ENCODE measurements around the gene SAP30L.
A peak's percentile ranks its signal among the peaks of the same experiment; 100 is the strongest.

SAP30L gene

DNA sequence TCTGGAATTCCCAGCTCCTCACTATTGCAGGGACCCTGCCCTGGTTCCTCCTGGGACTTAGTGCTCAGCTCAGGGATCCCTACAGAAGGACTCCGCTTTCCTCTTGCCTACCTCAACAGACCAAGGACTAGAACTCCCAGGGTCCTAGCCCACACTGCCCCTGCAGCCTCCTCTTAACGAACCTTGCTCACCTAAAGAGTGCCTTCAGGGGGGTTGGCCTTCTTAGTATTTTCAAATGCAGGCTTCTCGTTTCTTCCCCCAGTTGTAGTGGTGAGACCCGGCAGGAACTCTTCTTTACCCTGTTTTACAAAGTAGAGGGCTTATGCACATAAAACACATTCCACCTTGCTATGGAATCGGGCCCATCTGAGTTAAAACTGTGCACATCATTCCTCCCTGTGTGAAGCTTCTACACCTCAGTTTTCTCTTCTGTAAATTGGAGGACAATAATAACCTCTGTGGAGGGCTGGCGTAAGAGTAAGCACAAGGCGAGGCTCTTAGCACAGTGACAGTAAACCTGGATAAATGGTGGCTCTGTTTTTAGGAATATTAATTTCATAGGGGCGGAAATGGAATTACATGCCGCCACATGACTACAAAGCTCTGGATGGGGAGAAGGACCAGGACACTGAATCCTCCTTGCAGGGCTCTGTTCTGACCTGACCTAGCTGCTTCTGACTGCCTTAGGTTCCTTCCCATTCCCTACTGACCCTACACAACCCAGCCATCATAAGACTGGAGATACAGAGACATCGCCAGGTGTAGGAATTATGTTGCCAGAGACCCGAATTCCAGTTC lies 36.0 kb downstream of the SAP30L start:
- DNase-seq = no peak

DNA sequence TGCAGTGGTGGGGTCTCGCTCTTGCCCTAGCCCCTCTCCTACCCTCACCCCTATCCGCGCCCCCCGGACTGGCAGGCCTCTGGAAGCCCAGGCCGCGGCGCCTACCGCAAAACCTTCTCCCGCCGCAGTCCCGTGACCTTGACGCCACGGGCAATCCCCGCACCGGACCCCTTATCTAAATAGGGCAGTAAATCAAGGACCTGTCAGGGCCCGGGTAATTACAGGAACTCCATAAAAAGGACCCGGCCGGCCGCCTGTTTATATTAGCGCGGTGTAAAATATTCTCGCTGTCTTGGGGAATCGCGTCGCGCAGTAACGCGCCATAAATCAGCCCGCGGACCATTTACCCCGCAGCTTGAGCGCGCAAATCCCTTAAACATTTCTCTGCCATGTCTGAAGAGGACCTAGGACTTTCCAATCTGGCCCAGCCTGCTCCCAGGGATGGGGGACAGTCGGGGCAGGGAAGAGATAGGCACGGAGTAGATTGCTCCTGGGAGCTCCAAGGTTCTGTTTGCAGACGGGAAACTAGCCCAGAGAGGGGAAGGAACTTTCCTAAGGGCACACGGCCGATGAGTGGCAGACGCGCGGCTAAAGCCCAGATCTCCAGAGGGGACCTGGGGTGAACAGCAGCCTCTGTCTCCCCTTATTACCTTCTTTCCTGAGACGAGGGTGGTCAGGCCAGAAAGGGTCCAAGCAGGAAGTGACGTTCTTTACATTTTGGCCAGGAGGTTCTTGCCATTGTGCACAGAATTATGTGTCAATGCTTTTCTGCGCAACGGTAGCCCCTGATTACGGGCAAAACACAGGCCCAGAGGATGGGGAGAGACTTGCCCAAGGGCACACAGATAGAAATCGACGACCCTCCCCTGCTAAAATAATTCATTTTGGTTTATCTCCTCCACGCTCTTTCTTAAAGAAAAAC lies 37.0 kb downstream of the SAP30L start:
- DNase-seq = peak in 1 of 3 experiments; percentile 21

DNA sequence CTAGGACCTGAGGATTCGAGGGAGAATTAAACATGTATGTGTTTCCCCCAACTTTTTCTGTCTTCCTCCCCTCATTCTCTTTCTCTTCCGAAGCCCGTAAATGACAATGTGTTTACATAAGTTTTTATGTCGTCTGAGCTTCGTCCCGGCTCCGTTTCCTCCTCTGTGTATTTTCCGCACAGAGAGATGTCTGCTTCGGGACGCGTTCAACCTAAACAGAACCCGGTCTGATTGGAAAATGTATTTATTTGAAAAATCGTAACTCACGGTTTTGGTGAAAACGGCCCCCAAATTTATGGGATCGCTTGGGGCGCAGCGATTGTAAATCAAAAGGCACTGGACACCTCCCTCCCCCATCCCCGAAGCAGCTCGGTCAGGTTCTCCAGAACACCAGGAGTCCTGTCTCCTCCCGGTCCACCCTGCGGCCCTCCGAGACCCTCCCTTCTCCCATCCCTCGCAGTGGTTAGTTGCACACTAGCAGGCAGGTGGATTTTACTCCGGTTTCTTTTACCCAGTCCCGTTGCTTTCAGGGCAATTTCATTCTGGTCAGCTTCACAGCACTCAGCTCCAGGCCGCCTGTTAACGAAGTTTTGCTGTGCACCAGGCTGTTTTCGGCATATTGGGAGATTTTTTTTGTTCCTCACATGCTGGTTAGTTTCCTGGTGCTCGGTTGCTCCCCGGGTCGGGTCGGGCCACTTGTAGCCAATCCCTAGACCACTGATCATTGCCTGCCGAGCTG lies 38.0 kb downstream of the SAP30L start:
- peak in 1 of 3 experiments; percentile 13 for DNase-seq

DNA sequence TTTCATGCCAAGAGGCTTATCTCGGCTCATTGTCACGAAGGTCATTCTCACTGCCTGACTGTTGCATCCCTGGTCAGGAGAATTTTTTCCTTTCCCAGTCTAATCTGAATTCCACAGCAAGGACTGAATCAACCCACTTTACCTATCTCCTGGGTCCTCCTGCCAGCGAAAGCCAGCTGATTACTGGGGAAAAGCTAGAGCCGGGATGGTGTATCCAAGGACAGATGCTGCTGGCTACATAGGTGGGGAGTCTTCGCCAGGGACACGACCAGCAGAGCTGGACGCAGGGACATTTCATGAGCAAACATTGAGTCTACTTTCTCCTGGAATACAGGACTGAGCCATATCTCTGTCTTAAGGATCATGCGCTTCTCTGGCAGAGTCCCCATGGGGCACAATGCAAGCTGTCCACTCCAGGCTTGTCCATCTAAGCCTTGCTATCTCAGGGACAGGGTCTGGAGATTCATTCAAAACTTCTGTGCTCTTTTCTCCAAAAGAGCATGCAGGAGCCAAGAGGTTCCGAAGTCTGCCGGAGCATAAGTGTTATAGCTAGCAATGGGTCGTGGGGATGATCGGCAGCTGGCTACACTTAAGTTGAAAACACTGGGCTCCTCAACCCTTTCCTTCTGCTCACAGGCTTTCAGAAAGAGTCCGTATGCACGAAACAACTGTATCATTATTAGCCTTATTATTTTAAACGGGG lies 38.7 kb downstream of the SAP30L start:
- peak in 2 of 3 experiments; percentile 24 to 66 for DNase-seq

DNA sequence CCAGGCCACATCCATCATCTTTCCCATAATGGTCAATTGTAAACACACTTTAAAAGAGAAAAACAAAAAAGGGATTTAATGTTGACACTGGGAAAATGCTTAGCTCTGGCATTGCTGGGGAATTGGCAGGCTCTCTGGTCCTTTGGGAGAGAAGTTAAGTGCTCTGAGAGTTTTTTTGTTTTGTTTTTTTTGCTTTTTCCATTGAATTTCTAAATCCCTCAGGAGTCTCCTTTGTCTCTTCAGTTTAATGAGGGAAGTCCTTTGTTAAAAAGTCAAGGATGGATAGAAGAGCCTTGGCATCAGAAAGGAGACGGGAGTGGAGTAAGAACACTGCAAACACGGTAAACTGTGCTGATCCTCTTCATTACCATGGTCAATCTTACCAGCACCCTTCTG lies 39.3 kb downstream of the SAP30L start:
- peak in 2 of 3 experiments; percentile 54 to 66 for DNase-seq

DNA sequence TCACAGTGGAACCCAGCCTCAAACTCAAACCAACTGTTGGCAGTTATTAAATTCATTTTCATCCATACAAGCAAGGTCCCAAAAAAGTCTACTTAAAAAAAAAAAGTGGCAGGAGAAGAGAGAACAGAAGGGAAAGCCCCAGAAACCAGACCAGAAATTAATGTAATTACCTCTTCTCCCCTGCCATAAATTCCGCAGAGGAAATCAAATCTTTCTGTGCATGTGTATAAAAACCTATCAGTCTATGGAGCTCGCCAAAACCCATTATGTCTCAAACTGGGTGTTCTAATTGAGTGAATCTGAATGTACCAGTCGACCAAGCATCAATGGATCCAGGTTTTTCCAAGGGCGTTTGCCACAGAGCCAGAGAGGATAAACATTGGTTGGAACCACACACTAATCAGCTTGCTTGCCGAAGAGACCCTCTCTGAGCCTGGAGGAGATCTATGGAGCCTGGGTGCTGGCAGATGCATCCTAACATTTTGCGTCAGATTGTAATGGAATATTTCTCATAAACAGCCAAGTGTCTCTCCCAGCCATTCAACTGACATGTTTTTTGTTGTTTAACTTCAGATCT lies 40.1 kb downstream of the SAP30L start:
- DNase-seq = peak in 2 of 3 experiments; percentile 32 to 54

DNA sequence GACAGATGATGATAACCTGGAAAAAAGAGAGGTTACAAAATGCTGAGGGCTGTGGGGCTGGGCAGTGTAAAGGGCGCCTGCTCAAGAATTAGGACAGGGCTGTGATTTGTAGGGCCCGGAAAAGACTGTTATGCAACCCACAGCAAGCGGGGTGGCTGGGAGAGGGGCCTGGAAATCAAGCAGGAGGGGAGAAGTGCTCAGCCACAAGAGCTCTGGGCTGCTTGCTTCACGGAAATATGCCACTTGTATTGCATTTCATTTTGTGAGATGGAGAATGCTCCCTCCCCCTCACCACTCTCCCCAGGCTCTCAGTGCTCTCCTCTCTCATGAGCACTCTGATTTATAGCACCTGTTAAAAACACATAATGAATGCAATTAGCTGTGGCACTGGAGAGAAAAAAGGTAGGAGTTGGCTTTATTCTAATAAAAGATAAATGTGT lies 40.6 kb downstream of the SAP30L start:
- peak; percentile 70 to 92 (median 88) for DNase-seq

DNA sequence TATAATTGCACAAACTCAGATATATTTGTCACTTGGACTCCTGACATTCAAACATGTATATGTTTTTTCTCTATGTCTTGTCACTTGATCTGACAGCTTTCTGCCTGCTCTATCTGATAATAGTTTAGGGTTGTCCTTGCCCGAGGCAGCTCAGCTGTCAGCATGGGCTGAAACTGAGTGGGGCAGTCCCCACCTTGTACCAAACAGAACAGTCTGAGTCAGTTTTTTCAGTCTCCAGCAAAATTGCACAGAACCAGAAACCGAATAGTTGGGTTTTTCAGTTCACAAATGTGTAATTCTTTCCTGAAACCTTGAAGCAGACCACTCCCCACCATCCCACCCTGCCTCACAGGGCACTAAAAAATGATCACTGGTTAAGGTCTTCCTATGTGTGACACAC lies 41.7 kb downstream of the SAP30L start:
- DNase-seq = peak in 1 of 3 experiments; percentile 32

DNA sequence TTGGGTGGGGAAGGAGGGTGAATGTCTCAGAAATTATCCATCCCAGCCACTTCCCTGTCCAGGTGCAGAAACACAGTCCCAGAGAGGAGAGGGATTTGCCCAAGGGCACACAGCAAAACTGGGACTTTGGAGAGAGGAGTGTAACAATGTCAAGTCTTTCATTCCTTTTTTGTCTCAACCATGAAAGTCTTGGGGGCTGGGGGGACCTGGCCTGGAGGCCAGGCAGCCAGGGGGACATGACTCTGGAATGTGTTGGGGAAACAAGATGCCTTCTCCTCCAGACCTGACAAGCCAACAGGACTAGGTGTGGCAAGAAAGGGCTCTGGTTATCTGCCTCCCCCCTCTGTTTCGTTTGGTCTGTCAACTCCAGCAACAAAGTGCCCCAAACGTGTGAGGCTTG lies 46.1 kb downstream of the SAP30L start:
- DNase-seq = no peak

DNA sequence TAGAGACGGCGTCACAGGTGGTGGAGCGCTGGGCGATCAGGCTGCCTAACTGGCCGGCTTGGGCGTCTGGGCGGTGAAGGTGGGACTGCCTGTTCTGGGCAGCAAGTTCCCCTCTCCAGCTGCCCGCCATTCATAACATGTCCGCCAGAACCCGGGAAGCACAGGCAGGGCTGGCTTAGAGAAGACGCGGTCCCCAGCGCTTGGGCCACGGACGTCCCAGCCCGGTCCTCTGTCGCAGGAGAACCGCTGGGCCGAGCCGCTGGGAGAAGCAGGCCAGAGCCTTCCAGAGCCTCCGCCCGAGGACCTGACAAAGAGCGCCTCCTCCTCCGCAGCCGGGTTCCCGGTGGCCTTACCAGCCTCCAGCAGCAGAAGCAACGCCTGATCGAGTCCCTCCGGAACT lies 47.5 kb downstream of the SAP30L start:
- DNase-seq = no peak

DNA sequence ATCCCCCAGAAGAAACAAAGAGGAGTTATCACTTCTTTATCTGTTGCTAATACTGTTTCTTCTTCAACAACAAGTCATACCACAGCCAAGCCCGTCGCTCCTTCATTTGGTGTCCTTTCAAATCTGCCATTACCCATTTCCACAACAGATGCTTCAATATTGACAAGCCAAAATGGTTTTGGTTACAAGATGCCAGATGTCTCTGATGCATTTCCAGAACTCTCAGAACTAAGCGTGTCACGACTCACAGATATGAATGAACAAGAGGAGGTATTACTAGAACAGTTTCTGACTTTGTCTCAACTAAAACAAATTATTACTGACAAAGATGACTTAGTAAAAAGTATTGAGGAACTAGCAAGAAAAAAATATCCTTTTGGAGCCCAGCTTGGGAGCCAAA lies 48.2 kb downstream of the SAP30L start:
- no peak for DNase-seq

DNA sequence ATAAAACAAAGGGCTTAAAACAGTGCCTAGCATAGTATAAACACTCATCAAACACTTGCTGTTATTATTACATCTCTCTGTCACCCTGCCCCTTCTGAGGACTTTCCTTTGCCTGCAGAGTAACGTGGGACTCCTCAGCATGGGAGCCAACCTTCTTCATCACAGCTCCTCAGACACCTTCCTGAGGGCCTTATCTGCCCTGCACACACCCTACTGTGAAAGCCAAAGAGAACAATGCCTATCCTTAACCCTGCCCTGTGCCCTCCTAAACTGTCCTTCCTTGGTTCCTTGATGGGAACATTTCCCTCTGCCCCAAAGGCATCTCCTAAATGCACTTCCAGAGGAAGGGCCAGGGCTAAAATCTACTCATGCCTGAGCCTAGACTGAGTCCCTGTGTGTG lies 52.8 kb downstream of the SAP30L start:
- DNase-seq = no peak

DNA sequence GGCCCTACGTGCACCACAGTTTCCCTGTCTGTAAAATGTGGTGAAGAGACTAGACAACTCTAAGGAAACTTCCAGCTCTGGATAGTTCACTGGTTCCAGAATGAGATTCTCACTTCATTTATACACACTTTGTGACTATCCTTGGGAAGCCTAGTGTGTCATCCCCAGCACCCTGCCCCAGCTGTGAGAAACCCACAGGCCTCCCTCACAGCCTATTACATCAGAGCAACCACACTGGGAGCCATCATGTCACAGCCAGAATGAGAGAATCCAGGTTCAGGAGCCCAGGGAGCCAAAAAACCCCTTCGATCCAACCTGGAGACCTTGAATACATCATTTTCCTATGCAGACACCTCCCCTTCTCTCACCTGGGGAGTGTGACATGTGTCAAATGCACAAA lies 53.2 kb downstream of the SAP30L start:
- no peak for DNase-seq

DNA sequence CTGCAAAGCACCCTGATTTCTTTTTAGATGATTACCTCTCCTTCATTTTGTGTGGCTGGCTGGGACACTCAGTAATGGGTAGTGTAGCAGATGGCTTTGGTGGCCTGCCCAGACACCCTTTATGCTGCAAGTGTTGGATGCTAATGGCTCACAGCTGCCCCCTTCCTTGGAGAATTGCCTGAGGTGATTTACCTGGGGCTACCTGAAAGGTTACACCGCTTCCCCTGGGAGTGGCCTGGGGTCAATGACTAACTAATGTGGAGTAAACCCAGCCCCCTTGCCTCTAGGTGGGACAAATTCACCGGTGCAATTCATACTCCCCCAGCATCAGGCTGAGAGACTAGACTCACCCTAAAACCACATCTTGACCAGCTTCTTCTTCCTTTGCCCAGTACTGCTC lies 55.8 kb downstream of the SAP30L start:
- peak in 2 of 3 experiments; percentile 10 to 49 for DNase-seq

DNA sequence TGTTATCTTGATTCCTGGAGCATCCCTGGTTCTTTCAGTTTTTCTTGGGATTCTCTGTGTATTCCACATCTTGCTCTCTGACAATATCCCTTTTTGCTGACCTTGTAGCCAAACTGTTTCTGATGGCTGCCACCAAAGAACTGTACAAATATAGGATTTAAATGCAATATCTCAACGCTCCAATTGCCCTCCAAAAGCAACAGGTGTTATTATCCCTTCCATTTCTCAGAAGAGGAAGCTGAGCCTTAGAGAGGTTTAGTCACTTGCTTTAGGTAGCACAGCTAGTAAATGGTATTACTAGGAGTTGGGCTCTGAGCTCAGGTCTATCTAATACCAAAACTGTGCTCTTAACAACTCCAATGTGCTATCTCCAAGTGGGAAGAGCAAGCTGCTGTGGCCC lies 56.4 kb downstream of the SAP30L start:
- DNase-seq = no peak

DNA sequence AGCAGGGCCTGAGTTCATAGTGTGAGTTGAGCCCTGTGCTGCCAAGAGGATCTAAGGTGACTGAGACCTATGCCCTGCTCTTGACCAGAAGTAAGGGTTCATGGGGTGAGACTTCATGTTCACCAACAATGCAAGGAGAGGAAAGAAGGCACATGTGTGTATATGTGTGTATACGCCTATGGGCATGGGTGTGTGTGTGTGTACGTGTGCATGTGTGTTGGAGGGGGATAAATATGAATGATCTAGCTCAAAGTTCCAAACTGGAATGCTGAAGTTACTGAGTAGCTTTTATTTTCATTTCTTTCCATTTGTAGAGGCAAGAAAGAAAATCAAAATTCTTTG lies 57.9 kb downstream of the SAP30L start:
- DNase-seq = no peak

DNA sequence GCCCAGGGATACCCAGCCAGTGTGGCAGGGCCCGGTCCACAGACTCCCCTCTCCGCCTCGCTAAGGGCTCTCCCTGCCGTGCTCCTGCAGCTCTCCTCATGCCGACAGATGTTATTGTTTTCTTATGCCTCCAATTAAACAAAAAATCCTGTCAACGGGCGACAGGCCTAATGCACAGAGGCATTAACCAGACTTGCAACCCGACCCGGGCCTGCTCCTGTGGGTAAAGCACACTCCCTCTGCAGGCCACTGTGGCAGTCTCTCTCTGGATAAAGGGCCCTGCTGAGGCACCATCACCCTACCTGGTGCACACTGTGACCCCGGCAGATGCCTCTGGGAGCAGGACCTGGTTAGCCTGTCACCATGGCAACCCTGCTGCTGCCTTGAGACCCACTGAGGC lies 59.8 kb downstream of the SAP30L start:
- peak in 2 of 3 experiments; percentile 6 to 8 for DNase-seq

DNA sequence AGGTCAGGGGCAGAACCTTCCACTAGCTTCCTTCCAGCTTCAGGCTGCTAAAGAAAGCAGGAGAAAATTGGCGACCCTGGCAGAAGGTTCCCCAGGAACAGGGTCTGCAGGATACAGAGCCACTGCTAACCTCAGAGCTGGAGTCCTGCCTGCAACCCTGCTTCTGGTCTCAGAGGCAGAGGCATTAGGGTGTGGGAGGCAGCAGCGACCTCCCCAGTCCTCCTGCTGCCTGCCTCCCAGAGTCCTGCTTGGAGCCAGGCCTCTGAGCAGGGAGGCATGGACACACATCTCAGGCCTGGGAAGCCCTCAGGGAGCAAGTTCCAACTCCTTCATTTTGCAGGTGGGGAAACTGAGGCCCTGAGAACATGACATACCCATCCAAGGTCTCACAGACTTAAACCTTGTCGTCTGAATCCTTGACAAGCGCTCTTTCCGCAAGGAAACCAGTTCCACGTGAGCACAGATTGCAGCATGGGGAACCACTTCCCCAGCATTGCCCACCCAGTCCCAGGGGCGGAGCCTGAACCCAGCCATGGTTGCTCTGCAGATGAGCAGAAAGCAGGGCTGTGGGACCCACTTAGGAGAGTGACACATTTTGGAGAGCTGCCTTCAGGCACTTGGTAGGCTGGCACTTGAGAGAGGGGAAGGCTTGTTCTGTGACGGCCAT lies 60.4 kb downstream of the SAP30L start:
- no peak for DNase-seq

DNA sequence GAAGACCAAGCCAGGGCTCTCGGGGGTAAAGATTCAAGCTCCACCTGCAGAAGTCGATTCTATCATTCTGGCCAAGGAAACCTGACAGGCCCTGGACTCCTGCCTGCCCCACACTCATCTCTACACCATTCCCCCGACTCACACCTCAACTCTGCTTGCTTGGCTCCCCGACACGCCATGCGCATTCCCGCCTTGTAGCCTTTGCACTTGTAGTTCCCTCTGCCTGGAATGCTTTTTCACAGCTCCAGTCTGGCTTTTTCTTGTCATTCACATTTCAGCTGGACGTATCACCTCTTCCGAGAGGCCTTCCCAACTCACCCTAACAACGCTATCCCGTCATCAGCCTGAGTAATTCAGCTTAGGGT lies 60.9 kb downstream of the SAP30L start:
- DNase-seq = no peak

DNA sequence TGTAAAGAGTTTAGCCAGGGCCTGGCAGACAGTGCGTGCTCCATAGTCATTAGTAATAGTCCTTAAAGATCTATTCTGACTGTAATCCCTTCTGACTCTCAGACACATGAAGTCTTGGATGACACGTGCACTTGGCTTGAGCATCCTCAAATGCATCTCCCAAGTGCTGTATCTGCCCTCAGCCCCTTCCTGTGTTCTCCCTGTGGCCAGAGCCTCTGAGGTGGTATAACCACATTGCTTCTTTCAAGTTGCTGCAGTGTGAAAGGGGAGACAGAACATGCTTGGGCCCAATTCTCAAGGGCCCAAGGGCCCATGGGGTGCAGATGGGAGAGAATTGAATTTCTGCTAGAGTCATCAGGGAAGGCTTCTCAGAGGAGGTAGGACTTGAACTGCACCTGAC lies 62.3 kb downstream of the SAP30L start:
- no peak for DNase-seq

DNA sequence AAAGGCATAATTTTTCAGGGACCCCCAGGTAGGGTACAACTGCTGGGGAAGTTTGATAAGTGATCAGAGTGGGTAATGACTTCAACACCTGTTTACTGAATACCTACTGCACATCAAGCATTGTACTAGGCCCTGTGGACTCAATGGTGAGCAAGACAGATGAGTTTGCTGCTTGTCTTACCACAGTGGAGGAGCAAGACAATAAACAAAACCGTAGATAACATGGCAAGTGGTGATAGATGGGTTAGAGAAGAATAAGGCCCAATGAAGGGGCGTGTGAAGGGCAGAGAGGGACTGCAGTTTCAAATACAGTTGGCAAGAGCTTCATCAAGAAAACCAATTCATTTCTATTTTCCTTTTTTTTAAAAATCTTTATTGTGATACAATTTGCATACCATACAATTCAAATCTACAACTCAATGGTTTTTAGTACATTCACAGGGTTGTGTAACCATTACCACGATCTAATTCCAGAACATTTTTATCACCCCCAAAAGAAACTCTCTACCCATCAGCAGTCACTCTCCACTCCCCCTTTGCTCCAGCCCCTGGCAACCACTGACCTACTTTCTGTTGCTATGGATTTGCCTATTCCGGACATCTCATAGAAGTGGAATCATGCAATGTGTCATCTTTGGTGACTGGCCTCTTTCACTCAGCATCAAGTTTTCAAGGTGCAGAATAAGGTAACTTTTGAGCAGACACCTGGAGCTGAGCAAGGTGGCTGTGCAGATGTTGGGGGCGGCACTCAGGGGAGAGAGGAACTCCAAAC lies 64.2 kb downstream of the SAP30L start:
- DNase-seq = no peak

Measured in NCI-H1417 (cell line).